HepG2 (cell line): Measurements from ENCODE around the gene UQCC2. TPM values are rescaled to one million over a fixed set of nuclear protein-coding genes. Genes with fewer than 3 reads are reported as not detected.

ENCODE experiments used
- AFF4 ChIP-seq: sonication (generic); formaldehyde crosslinking; IDR thresholded peaks from 2 replicates; pipeline ENCODE4 v1.4.0; 2020; ENCODE audit warnings: missing genetic modification reagents
- ATF5 ChIP-seq: sonication (generic); formaldehyde crosslinking; IDR thresholded peaks from 2 replicates; pipeline ENCODE4 v1.4.0; 2020; ENCODE audit warnings: mild to moderate bottlenecking, low read depth, missing genetic modification reagents
- HDAC1 ChIP-seq: sonication (generic); formaldehyde crosslinking; IDR thresholded peaks from 2 replicates; pipeline ENCODE4 v1.5.1; 2020; ENCODE audit warnings: mild to moderate bottlenecking, missing genetic modification reagents
- KMT2B ChIP-seq: IDR thresholded peaks from 2 replicates; pipeline ENCODE4 v1.6.1; 2016; ENCODE audit warnings: missing genetic modification reagents, missing compliant biosample characterization
- PAX8 ChIP-seq: sonication (generic); formaldehyde crosslinking; IDR thresholded peaks from 2 replicates; pipeline ENCODE4 v1.8.0; 2022; ENCODE audit warnings: mild to moderate bottlenecking, missing genetic modification reagents, borderline replicate concordance
- TAF1 ChIP-seq: sonication (generic); formaldehyde crosslinking; IDR thresholded peaks from 2 replicates; pipeline ENCODE4 v1.4.0; 2020; ENCODE audit warnings: missing genetic modification reagents
- TP53 ChIP-seq: sonication (generic); formaldehyde crosslinking; conservative IDR thresholded peaks from 2 replicates; pipeline ENCODE4 v1.4.0; 2020; ENCODE audit warnings: missing genetic modification reagents
- ZFP36L2 ChIP-seq: sonication (generic); formaldehyde crosslinking; IDR thresholded peaks from 2 replicates; pipeline ENCODE4 v1.4.0; 2020; ENCODE audit warnings: missing genetic modification reagents
- ZNF331 ChIP-seq: sonication (generic); formaldehyde crosslinking; IDR thresholded peaks from 2 replicates; pipeline ENCODE4 v1.4.0; 2020; ENCODE audit warnings: missing genetic modification reagents
- ZNF644 ChIP-seq: IDR thresholded peaks from 2 replicates; pipeline ENCODE4 v1.6.1; 2016; ENCODE audit warnings: low read depth
- polyA plus RNA-seq, 8 experiments: library from polyadenylated mRNA; depleted of rRNA in 3 of 8; stranded (reverse) in 7 of 8; unstranded in 1 of 8; fragments of >200 nt; fragmentation: Illumina TruSeq in 4 of 8; extraction: Trizol in 4 of 8; gene quantifications; 2 replicates each; pipeline versions ENCODE4 v1.2.1 to v1.2.3, GENCODE V29; 2011 to 2016; ENCODE audit warnings: low read depth in 4 of 8, missing spikeins in 1 of 8, mixed read lengths in 1 of 8; ENCODE audit not compliant: insufficient read depth in 1 of 8
- total RNA-seq, 5 experiments: library from RNA; depleted of rRNA; stranded (reverse); fragments of >200 nt; fragmentation: Illumina TruSeq; extraction: Trizol; gene quantifications; 2 replicates each; pipeline ENCODE4 v1.2.3, GENCODE V29; 2016; ENCODE audit warnings: low read depth in 1 of 5
- TF ChIP-seq, protein P1 (sequence below): sonication (generic); formaldehyde crosslinking; IDR thresholded peaks from 2 replicates; pipeline ENCODE4 v1.4.0; 2020; ENCODE audit warnings: missing genetic modification reagents
- TF ChIP-seq, protein P2 (sequence below): sonication (generic); formaldehyde crosslinking; IDR thresholded peaks from 2 replicates; pipeline ENCODE4 v1.4.0; 2020; ENCODE audit warnings: low read depth, mild to moderate bottlenecking, missing genetic modification reagents
- TF ChIP-seq, protein P3 (sequence below): sonication (generic); formaldehyde crosslinking; IDR thresholded peaks from 2 replicates; pipeline ENCODE4 v1.4.0; 2020; ENCODE audit warnings: missing genetic modification reagents, borderline replicate concordance
- TF ChIP-seq, protein P4 (sequence below): sonication (generic); formaldehyde crosslinking; IDR thresholded peaks from 2 replicates; pipeline ENCODE4 v1.4.0; 2020; ENCODE audit warnings: missing genetic modification reagents

Gene UQCC2
- total and polyA plus RNA-seq, 2 of the 13 experiments (the other 11 are each of a cell fraction or from before 2014, with no cell fraction given): 82.4 to 238 TPM

DNA sequence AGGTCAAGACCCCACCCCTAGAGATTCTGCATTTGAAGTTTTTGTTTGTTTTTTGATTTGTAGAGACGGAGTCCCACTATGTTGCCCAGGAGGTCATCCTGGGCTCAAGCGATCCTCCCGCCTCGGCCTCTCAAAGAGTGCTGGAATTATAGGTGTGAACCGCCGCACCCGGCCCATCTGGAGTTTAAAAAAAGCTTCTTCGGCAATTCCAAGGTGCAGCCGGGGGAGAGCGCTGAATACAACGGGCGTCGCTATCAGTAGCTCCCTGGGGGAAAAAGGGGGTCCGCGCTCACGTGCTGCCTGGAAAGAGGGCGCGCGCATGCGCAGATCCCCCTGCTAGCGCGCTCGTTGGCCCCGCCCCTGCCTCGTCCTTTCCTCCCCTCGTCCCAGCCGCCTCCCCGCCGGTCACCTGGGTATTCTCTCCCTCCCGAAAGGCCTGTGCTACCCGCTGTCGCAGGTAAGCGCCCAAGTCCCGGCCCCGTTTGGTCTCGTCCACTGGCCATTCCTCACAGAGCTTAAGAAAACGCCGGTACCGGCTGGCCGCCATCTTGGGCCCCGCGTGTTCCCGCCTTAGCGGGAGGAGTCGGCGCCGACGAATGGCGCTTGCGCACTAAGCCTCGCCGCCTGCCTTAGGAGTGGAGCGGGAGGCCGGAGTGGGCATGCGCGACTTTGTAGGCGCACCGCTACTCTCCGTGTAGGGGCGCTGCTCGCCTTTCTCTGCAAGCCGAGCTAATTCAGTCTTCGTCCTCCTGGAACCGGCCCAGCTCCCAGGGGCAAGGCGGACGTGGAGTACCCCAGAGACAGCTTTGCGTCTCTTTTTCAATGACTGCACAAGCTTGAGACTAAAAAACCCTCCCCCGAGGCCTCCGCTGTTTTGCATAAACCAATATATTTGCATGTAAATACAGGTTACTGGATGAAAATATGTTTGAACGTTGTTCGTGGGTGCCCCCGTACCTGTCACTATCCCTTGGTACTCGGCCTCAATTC, at the start of gene UQCC2 (continued):
- TF ChIP-seq, protein P1, sequence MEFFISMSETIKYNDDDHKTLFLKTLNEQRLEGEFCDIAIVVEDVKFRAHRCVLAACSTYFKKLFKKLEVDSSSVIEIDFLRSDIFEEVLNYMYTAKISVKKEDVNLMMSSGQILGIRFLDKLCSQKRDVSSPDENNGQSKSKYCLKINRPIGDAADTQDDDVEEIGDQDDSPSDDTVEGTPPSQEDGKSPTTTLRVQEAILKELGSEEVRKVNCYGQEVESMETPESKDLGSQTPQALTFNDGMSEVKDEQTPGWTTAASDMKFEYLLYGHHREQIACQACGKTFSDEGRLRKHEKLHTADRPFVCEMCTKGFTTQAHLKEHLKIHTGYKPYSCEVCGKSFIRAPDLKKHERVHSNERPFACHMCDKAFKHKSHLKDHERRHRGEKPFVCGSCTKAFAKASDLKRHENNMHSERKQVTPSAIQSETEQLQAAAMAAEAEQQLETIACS (CRISPR knock-in tag): no peak; the same call in 1 of the 2 replicates
- TF ChIP-seq, protein P2, sequence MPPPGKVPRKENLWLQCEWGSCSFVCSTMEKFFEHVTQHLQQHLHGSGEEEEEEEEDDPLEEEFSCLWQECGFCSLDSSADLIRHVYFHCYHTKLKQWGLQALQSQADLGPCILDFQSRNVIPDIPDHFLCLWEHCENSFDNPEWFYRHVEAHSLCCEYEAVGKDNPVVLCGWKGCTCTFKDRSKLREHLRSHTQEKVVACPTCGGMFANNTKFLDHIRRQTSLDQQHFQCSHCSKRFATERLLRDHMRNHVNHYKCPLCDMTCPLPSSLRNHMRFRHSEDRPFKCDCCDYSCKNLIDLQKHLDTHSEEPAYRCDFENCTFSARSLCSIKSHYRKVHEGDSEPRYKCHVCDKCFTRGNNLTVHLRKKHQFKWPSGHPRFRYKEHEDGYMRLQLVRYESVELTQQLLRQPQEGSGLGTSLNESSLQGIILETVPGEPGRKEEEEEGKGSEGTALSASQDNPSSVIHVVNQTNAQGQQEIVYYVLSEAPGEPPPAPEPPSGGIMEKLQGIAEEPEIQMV (CRISPR knock-in tag): peak; percentile 3; the same call in 1 of the 2 replicates
- TF ChIP-seq PAX8 (CRISPR knock-in tag): peak; percentile 99; the same call in 1 of the 2 replicates
- TF ChIP-seq TP53 (CRISPR knock-in tag): no peak
- TF ChIP-seq KMT2B: peak; percentile 87
- TF ChIP-seq, protein P3, sequence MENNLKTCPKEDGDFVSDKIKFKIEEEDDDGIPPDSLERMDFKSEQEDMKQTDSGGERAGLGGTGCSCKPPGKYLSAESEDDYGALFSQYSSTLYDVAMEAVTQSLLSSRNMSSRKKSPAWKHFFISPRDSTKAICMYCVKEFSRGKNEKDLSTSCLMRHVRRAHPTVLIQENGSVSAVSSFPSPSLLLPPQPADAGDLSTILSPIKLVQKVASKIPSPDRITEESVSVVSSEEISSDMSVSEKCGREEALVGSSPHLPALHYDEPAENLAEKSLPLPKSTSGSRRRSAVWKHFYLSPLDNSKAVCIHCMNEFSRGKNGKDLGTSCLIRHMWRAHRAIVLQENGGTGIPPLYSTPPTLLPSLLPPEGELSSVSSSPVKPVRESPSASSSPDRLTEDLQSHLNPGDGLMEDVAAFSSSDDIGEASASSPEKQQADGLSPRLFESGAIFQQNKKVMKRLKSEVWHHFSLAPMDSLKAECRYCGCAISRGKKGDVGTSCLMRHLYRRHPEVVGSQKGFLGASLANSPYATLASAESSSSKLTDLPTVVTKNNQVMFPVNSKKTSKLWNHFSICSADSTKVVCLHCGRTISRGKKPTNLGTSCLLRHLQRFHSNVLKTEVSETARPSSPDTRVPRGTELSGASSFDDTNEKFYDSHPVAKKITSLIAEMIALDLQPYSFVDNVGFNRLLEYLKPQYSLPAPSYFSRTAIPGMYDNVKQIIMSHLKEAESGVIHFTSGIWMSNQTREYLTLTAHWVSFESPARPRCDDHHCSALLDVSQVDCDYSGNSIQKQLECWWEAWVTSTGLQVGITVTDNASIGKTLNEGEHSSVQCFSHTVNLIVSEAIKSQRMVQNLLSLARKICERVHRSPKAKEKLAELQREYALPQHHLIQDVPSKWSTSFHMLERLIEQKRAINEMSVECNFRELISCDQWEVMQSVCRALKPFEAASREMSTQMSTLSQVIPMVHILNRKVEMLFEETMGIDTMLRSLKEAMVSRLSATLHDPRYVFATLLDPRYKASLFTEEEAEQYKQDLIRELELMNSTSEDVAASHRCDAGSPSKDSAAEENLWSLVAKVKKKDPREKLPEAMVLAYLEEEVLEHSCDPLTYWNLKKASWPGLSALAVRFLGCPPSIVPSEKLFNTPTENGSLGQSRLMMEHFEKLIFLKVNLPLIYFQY (CRISPR knock-in tag): peak; percentile 93
- peak; percentile 72; the same call in 1 of the 2 replicates for TF ChIP-seq ZFP36L2 (CRISPR knock-in tag)
- no peak; the same call in 1 of the 2 replicates for TF ChIP-seq HDAC1
- TF ChIP-seq ZNF331: no peak; the same call in 1 of the 2 replicates
- peak; percentile 97 for TF ChIP-seq TAF1
- no peak for TF ChIP-seq AFF4 (CRISPR knock-in tag)
- TF ChIP-seq, protein P4, sequence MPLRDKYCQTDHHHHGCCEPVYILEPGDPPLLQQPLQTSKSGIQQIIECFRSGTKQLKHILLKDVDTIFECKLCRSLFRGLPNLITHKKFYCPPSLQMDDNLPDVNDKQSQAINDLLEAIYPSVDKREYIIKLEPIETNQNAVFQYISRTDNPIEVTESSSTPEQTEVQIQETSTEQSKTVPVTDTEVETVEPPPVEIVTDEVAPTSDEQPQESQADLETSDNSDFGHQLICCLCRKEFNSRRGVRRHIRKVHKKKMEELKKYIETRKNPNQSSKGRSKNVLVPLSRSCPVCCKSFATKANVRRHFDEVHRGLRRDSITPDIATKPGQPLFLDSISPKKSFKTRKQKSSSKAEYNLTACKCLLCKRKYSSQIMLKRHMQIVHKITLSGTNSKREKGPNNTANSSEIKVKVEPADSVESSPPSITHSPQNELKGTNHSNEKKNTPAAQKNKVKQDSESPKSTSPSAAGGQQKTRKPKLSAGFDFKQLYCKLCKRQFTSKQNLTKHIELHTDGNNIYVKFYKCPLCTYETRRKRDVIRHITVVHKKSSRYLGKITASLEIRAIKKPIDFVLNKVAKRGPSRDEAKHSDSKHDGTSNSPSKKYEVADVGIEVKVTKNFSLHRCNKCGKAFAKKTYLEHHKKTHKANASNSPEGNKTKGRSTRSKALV (CRISPR knock-in tag): no peak
- TF ChIP-seq ZNF644 (CRISPR knock-in tag): peak; percentile 29; the same call in 1 of the 2 replicates
- no peak for TF ChIP-seq ATF5
